Transverse colon (tissue), 4 donors: ENCODE data around the gene VWA8. TPM values are rescaled to one million over a fixed set of nuclear protein-coding genes. Genes with fewer than 3 reads are reported as not detected.

ENCODE experiments used
- DNase-seq: peaks from one replicate; pipeline ENCODE4 v3.0.0-alpha.2; 2019
- H3K27ac ChIP-seq, 4 donors: fragments of 200-600 bp; sonication (generic); 2 replicates each; pipeline ENCODE4 v1.5.1; 2016 to 2018; ENCODE audit warnings: inconsistent platforms in 4 of 4
- H3K27me3 ChIP-seq: fragments of 200-600 bp; sonication (generic); 2 replicates; pipeline ENCODE4 v1.5.1; 2017; ENCODE audit warnings: inconsistent platforms
- H3K36me3 ChIP-seq, 4 donors: fragments of 200-600 bp; sonication (generic); 2 replicates each; pipeline ENCODE4 v1.5.1; 2017 to 2019; ENCODE audit warnings: inconsistent platforms in 4 of 4
- H3K4me1 ChIP-seq, 4 donors: fragments of 200-600 bp; sonication (generic); 2 replicates each; pipeline ENCODE4 v1.5.1; 2017 to 2020; ENCODE audit warnings: inconsistent platforms in 4 of 4
- H3K4me3 ChIP-seq, 4 donors: fragments of 200-600 bp; sonication (generic); 1 replicate in 1 of 4; 2 replicates in 3 of 4; pipeline versions ENCODE4 v1.5.1 to v1.6.1; 2017 to 2019; ENCODE audit warnings: inconsistent platforms in 4 of 4
- H3K9me3 ChIP-seq, 2 donors: fragments of 200-600 bp; sonication (generic); 2 replicates each; pipeline ENCODE4 v1.5.1; 2017 to 2019; ENCODE audit warnings: inconsistent platforms in 2 of 2
- EP300 ChIP-seq: sonication (generic); formaldehyde crosslinking; IDR thresholded peaks from one replicate; pipeline ENCODE4 v1.6.1; 2017; ENCODE audit warnings: antibody characterized with exemption, low read depth
- POLR2A ChIP-seq: fragments of 450-650 bp; IDR thresholded peaks from one replicate; pipeline ENCODE4 v1.6.1; 2016; ENCODE audit warnings: antibody characterized with exemption, mild to moderate bottlenecking, moderate library complexity
- POLR2AphosphoS5 ChIP-seq, 3 donors: sonication (generic); formaldehyde crosslinking; IDR thresholded peaks; one replicate each; pipeline ENCODE4 v1.6.1; 2016; ENCODE audit warnings: antibody characterized with exemption in 3 of 3
- WGBS, 2 donors: methylation state at CpG; one replicate each; pipeline ENCODE4 v1.1.5; 2018; ENCODE audit warnings: low coverage in 1 of 2; 5-methylcytosine and 5-hydroxymethylcytosine counted together
- in situ Hi-C, 4 donors: fragments of 200-750 bp; cut with MboI; loops; one replicate each; pipeline versions ENCODE4 v1.15.0 to v1.15.1; 2017; ENCODE audit warnings: low sequenced_read_pairs in 3 of 4, low pct_ligation_motif_present in 1 of 4, low pct_unique_long_range_greater_than_20kb in 1 of 4
- intact Hi-C: fragments of 100-400 bp; cut with DNase I; formaldehyde crosslinking; loops from one replicate; pipeline ENCODE4 v1.15.1; 2023; ENCODE audit warnings: low total_unique reads
- small RNA-seq, 4 donors: library from RNA; depleted of rRNA; stranded (forward); fragments of <200 nt; gene quantifications; one replicate each; pipeline ENCODE3, GENCODE V24; 2016
- total RNA-seq, 4 donors: library from RNA; depleted of rRNA; stranded (reverse); fragments of >200 nt; gene quantifications; one replicate each; pipeline ENCODE4 v1.1.0, GENCODE V29; 2016
- TF ChIP-seq, protein P1 (sequence below), 5 experiments: fragments of 200-600 bp in 3 of 5; fragments of 450-650 bp in 2 of 5; sonication (generic) in 3 of 5; IDR thresholded peaks; 1 replicate in 2 of 5; 2 replicates in 3 of 5; pipeline ENCODE4 v1.5.1; 2016 to 2017; ENCODE audit warnings: antibody characterized with exemption in 5 of 5, inconsistent platforms in 3 of 5, mild to moderate bottlenecking in 2 of 5, moderate library complexity in 1 of 5

Gene VWA8
- total RNA-seq, 4 donors from 2014 or later: 12.7 to 65.1 (median 35.0) TPM

DNA sequence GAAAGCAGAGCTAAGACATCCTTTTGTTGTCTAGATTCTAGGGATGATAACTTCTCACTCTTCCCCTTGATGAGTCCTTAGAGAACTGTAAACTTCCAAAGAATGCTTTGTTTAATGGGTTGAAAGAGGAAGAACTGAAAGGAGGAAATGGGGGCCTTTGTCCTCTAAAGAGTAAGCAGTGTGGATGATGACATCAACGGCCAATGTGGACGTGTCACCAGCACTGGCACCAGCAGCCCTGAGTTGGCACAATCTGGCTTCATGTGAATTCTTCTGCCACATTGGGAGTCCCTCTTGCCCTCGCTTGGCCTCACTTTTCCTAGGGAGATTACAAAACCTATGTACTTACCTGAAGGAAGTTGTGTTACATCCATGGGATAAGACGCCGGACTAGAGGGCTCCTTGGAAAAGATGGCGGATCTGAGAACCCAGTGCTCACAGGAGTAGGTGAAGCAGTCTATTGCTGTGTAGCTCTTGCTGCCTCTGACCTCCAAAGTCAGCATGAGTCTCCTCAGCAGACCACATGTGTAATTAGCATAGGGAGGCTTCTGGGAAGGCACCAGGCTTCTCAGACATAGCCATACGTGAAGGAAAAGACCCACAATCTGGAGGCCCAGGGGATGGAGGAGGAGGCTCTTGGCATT, 440.8 kb downstream of the VWA8 start:
- intact Hi-C loops: no loop called here
- H3K4me1 ChIP-seq: no peaks in the 10 kb centered on the region
- H3K27ac ChIP-seq: no peak overlapping the region
- no peaks in the 10 kb centered on the region for H3K36me3 ChIP-seq
- H3K27me3 ChIP-seq: no peaks in the 10 kb centered on the region
- H3K4me3 ChIP-seq: no peak overlapping the region
- H3K9me3 ChIP-seq: no peaks in the 10 kb centered on the region
- DNase-seq: no peak
- no peak for TF ChIP-seq POLR2AphosphoS5 (IDR thresholded peaks at IDR 0.05)
- no peak for TF ChIP-seq POLR2A
- TF ChIP-seq EP300: no peak
- TF ChIP-seq, protein P1, sequence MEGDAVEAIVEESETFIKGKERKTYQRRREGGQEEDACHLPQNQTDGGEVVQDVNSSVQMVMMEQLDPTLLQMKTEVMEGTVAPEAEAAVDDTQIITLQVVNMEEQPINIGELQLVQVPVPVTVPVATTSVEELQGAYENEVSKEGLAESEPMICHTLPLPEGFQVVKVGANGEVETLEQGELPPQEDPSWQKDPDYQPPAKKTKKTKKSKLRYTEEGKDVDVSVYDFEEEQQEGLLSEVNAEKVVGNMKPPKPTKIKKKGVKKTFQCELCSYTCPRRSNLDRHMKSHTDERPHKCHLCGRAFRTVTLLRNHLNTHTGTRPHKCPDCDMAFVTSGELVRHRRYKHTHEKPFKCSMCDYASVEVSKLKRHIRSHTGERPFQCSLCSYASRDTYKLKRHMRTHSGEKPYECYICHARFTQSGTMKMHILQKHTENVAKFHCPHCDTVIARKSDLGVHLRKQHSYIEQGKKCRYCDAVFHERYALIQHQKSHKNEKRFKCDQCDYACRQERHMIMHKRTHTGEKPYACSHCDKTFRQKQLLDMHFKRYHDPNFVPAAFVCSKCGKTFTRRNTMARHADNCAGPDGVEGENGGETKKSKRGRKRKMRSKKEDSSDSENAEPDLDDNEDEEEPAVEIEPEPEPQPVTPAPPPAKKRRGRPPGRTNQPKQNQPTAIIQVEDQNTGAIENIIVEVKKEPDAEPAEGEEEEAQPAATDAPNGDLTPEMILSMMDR (IDR thresholded peaks at IDR 0.05): no peak
- 81 to 89% methylated on average over 2 to 7 of the region's 7 CpGs for WGBS, 2 donors
- in situ Hi-C loops: no loop called here

Small RNAs within 50 kb of the gene (small RNA-seq; reads per million reads assigned to genes)
- gene RN7SL515P (0 reads per million in 4 donors), gene RNU6-74P (0 reads per million in 4 donors), gene RPS28P8 (0 reads per million in 4 donors)

Other genes with a start within 250 kb of the VWA8 start
- gene DGKH, start 87.5 kb upstream of the VWA8 start, total RNA-seq: 10 to 100 TPM; 19.4 to 35.6 (median 25.0) TPM